HEK293 (cell line): ENCODE data around the gene KANSL1.

Source experiments
- CTCF ChIA-PET: fragments of 350-600 bp; formaldehyde crosslinking; extraction: SDS; loops from one replicate; lab custom pipeline; 2021; ENCODE audit warnings: antibody characterized with exemption; lab: Yijun Ruan, JAX
- POLR2A ChIA-PET: fragments of 300-600 bp; formaldehyde crosslinking; extraction: SDS; loops from one replicate; lab custom pipeline; 2020; ENCODE audit warnings: antibody characterized with exemption, inconsistent platforms; lab: Yijun Ruan, JAX
- H3K27ac ChIP-seq: fragments of 200-500 bp; sonication (Bioruptor generic); 2 replicates; pipeline ENCODE4 v1.5.1; 2014; ENCODE audit warnings: low read depth, low read length, control low read depth, inconsistent platforms; ENCODE audit errors: extremely low read depth
- H3K36me3 ChIP-seq, 2 experiments: fragments of 200-500 bp in 1 of 2; sonication (Bioruptor generic) in 1 of 2; 1 replicate in 1 of 2; 2 replicates in 1 of 2; pipeline ENCODE4 v1.5.1; 2014 to 2017; ENCODE audit warnings: inconsistent platforms in 2 of 2, low read length in 2 of 2; ENCODE audit not compliant: control insufficient read depth in 2 of 2, insufficient read depth in 1 of 2
- H3K4me1 ChIP-seq: fragments of 200-500 bp; sonication (Bioruptor generic); 2 replicates; pipeline ENCODE4 v1.5.1; 2014; ENCODE audit warnings: mild to moderate bottlenecking, low read length, inconsistent platforms; ENCODE audit not compliant: control insufficient read depth, insufficient read depth
- H3K4me3 ChIP-seq: 2 replicates; pipeline ENCODE4 v1.5.1; 2011; ENCODE audit warnings: low read depth, mild to moderate bottlenecking, control low read depth, low read length, moderate library complexity
- H3K9me3 ChIP-seq: fragments of 200-500 bp; sonication (Bioruptor generic); 2 replicates; pipeline ENCODE4 v1.5.1; 2014; ENCODE audit warnings: low read depth, low read length, inconsistent platforms; ENCODE audit not compliant: control insufficient read depth, insufficient read depth
- BCL6B ChIP-seq: fragments of 450-650 bp; formaldehyde crosslinking; IDR thresholded peaks from 2 replicates; pipeline ENCODE4 v1.5.1; 2017; ENCODE audit warnings: missing biosample characterization, missing genetic modification characterization
- HIC1 ChIP-seq: fragments of 450-650 bp; formaldehyde crosslinking; IDR thresholded peaks from 2 replicates; pipeline ENCODE4 v1.5.1; 2016; ENCODE audit warnings: missing biosample characterization, missing genetic modification characterization
- OVOL3 ChIP-seq: fragments of 450-650 bp; formaldehyde crosslinking; IDR thresholded peaks from 2 replicates; pipeline ENCODE4 v1.5.1; 2016; ENCODE audit warnings: missing biosample characterization, missing genetic modification characterization
- SP3 ChIP-seq: fragments of 450-650 bp; formaldehyde crosslinking; IDR thresholded peaks from 2 replicates; pipeline ENCODE4 v1.5.1; 2016; ENCODE audit warnings: missing biosample characterization, missing genetic modification characterization
- ZBTB1 ChIP-seq: fragments of 450-650 bp; formaldehyde crosslinking; IDR thresholded peaks from 2 replicates; pipeline ENCODE4 v1.5.1; 2016; ENCODE audit warnings: missing biosample characterization, missing genetic modification characterization
- ZBTB26 ChIP-seq: fragments of 450-650 bp; formaldehyde crosslinking; optimal IDR thresholded peaks from 2 replicates; pipeline ENCODE3; 2016; ENCODE audit warnings: missing biosample characterization, mild to moderate bottlenecking, missing genetic modification characterization
- ZBTB7A ChIP-seq: fragments of 450-650 bp; formaldehyde crosslinking; IDR thresholded peaks from 2 replicates; pipeline ENCODE4 v1.5.1; 2016; ENCODE audit warnings: low read depth, missing biosample characterization, missing genetic modification characterization
- ZBTB8A ChIP-seq: fragments of 450-650 bp; formaldehyde crosslinking; IDR thresholded peaks from 2 replicates; pipeline ENCODE4 v1.5.1; 2016; ENCODE audit warnings: missing biosample characterization, missing genetic modification characterization
- ZFP37 ChIP-seq: fragments of 450-650 bp; formaldehyde crosslinking; IDR thresholded peaks from 2 replicates; pipeline ENCODE4 v1.5.1; 2016; ENCODE audit warnings: missing biosample characterization, missing genetic modification characterization
- ZFP69B ChIP-seq: fragments of 450-650 bp; formaldehyde crosslinking; IDR thresholded peaks from 2 replicates; pipeline ENCODE4 v1.5.1; 2016; ENCODE audit warnings: missing biosample characterization, missing genetic modification characterization
- ZIC2 ChIP-seq: fragments of 450-650 bp; formaldehyde crosslinking; IDR thresholded peaks from 2 replicates; pipeline ENCODE4 v1.5.1; 2016; ENCODE audit warnings: missing biosample characterization, missing genetic modification characterization
- ZNF202 ChIP-seq: fragments of 450-650 bp; formaldehyde crosslinking; IDR thresholded peaks from 2 replicates; pipeline ENCODE4 v1.5.1; 2016; ENCODE audit warnings: missing biosample characterization, missing genetic modification characterization, borderline replicate concordance
- ZNF211 ChIP-seq: fragments of 450-650 bp; formaldehyde crosslinking; IDR thresholded peaks from 2 replicates; pipeline ENCODE4 v1.5.1; 2016; ENCODE audit warnings: low read depth, missing biosample characterization, missing genetic modification characterization
- ZNF23 ChIP-seq: fragments of 450-650 bp; formaldehyde crosslinking; IDR thresholded peaks from 2 replicates; pipeline ENCODE4 v1.5.1; 2016; ENCODE audit warnings: missing biosample characterization, missing genetic modification characterization, borderline replicate concordance
- ZNF324 ChIP-seq: fragments of 450-650 bp; formaldehyde crosslinking; IDR thresholded peaks from 2 replicates; pipeline ENCODE4 v1.5.1; 2016; ENCODE audit warnings: missing biosample characterization, missing genetic modification characterization
- ZNF394 ChIP-seq: fragments of 450-650 bp; formaldehyde crosslinking; IDR thresholded peaks from 2 replicates; pipeline ENCODE4 v1.5.1; 2016; ENCODE audit warnings: missing biosample characterization, missing genetic modification characterization, mild to moderate bottlenecking, moderate library complexity, borderline replicate concordance
- ZNF398 ChIP-seq: fragments of 450-650 bp; formaldehyde crosslinking; IDR thresholded peaks from 2 replicates; pipeline ENCODE4 v1.5.1; 2017; ENCODE audit warnings: missing biosample characterization, missing genetic modification characterization
- ZNF473 ChIP-seq: fragments of 450-650 bp; formaldehyde crosslinking; IDR thresholded peaks from 2 replicates; pipeline ENCODE4 v1.5.1; 2017; ENCODE audit warnings: missing biosample characterization, missing genetic modification characterization
- ZNF488 ChIP-seq: fragments of 450-650 bp; formaldehyde crosslinking; IDR thresholded peaks from 2 replicates; pipeline ENCODE4 v1.5.1; 2016; ENCODE audit warnings: missing biosample characterization, missing genetic modification characterization
- ZNF561 ChIP-seq: fragments of 450-650 bp; IDR thresholded peaks from 2 replicates; pipeline ENCODE4 v1.5.1; 2018; ENCODE audit warnings: missing biosample characterization, missing genetic modification characterization, borderline replicate concordance
- ZNF629 ChIP-seq: fragments of 450-650 bp; formaldehyde crosslinking; IDR thresholded peaks from 2 replicates; pipeline ENCODE4 v1.5.1; 2017; ENCODE audit warnings: missing biosample characterization, missing genetic modification characterization
- ZNF692 ChIP-seq: fragments of 450-650 bp; formaldehyde crosslinking; IDR thresholded peaks from 2 replicates; pipeline ENCODE4 v1.5.1; 2016; ENCODE audit warnings: missing biosample characterization, missing genetic modification characterization
- ZNF701 ChIP-seq: fragments of 450-650 bp; formaldehyde crosslinking; IDR thresholded peaks from 2 replicates; pipeline ENCODE4 v1.5.1; 2016; ENCODE audit warnings: missing biosample characterization, missing genetic modification characterization
- ZNF785 ChIP-seq: fragments of 450-650 bp; formaldehyde crosslinking; IDR thresholded peaks from 2 replicates; pipeline ENCODE4 v1.5.1; 2016; ENCODE audit warnings: missing biosample characterization, missing genetic modification characterization

Gene KANSL1

GRCh38 chr17:46000292-46000691, 192.9 kb downstream of the KANSL1 start:
- H3K4me3 ChIP-seq: no peak overlapping the region
- CTCF ChIA-PET: interaction anchor here (1.3 to 5.4 kb wide), 5 partner anchors 34 to 211 kb away, joined by 4 to 48 read pairs (median 5); partner anchors contain the start of gene KANSL1
- no peaks in the 10 kb centered on the region for H3K9me3 ChIP-seq
- POLR2A ChIA-PET: interaction anchor here (0.6 kb wide), 1 partner anchor 285 kb away, joined by 3 read pairs; no protein-coding TSS in a partner anchor
- no peaks in the 10 kb centered on the region; a peak in 1 of 3 replicates for H3K36me3 ChIP-seq
- no peak overlapping the region for H3K27ac ChIP-seq
- H3K4me1 ChIP-seq: peaks cover 4% of the 10 kb centered on the region; the same call in 1 of the 2 replicates
- no peak for TF ChIP-seq ZNF211 (tag by site-specific recombination)
- no peak for TF ChIP-seq ZFP69B (tag by site-specific recombination)
- TF ChIP-seq ZNF561 (tag by site-specific recombination): no peak
- TF ChIP-seq SP3 (tag by site-specific recombination): no peak
- TF ChIP-seq HIC1: no peak
- TF ChIP-seq ZNF23 (tag by site-specific recombination): no peak
- TF ChIP-seq ZNF692 (tag by site-specific recombination): no peak
- TF ChIP-seq ZNF488 (tag by site-specific recombination): no peak
- no peak for TF ChIP-seq ZNF202 (tag by site-specific recombination)
- TF ChIP-seq ZIC2 (tag by site-specific recombination): no peak
- TF ChIP-seq ZFP37 (tag by site-specific recombination): no peak
- no peak for TF ChIP-seq ZBTB7A (tag by site-specific recombination)

GRCh38 chr17:45999900-46000290, 193.3 kb downstream of the KANSL1 start:
- H3K36me3 ChIP-seq: no peaks in the 10 kb centered on the region; a peak in 1 of 3 replicates
- H3K4me1 ChIP-seq: peaks cover 4% of the 10 kb centered on the region; the same call in 1 of the 2 replicates
- CTCF ChIA-PET: interaction anchor here (1.2 to 1.9 kb wide), 3 partner anchors 9 to 206 kb away, joined by 3 to 5 read pairs (median 4); no protein-coding TSS in a partner anchor
- no peak overlapping the region for H3K4me3 ChIP-seq
- no peak overlapping the region for H3K27ac ChIP-seq
- H3K9me3 ChIP-seq: no peaks in the 10 kb centered on the region
- POLR2A ChIA-PET: no interaction called here
- TF ChIP-seq ZNF473 (tag by site-specific recombination) (no peak), ZBTB1 (tag by site-specific recombination) (no peak), ZBTB26 (tag by site-specific recombination) (no peak), ZNF701 (tag by site-specific recombination) (no peak), OVOL3 (no peak), ZNF785 (tag by site-specific recombination) (no peak), ZNF324 (tag by site-specific recombination) (no peak), ZNF394 (no peak), ZNF23 (tag by site-specific recombination) (no peak), ZBTB8A (no peak), ZNF398 (tag by site-specific recombination) (no peak), ZNF629 (no peak), BCL6B (no peak)
